PC-9 (cell line): ENCODE data around the gene MYL6. TPM values are rescaled to one million over a fixed set of nuclear protein-coding genes. Genes with fewer than 3 reads are reported as not detected.

Experiments used
- BruUV-seq: library from RNA; stranded (reverse); fragments of 400-500 nt; replicated peaks from 2 replicates; lab custom pipeline; 2021; lab: Mats Ljungman, UMichigan
- CTCF ChIA-PET: fragments of 300-600 bp; sonication (Branson Sonifier 250); formaldehyde crosslinking; loops from one replicate; lab custom pipeline; 2022; ENCODE audit warnings: antibody characterized with exemption; lab: Charles Lee
- POLR2A ChIA-PET: fragments of 300-600 bp; sonication (Branson Sonifier 250); formaldehyde crosslinking; loops from one replicate; lab custom pipeline; 2022; ENCODE audit warnings: antibody characterized with exemption; ENCODE audit not compliant: unreplicated experiment; lab: Charles Lee
- DNase-seq, 2 experiments: peaks; one replicate each; pipeline versions ENCODE4 v3.0.0 to v3.0.0-alpha.2; 2015 to 2022; ENCODE audit warnings: mixed read lengths in 1 of 2
- H2AFZ ChIP-seq: fragments of 200-600 bp; sonication (generic); 2 replicates; pipeline ENCODE4 v1.8.1; 2017; ENCODE audit warnings: antibody characterized with exemption
- H3F3A ChIP-seq: fragments of 200-600 bp; sonication (generic); 2 replicates; pipeline ENCODE4 v1.8.1; 2017; ENCODE audit warnings: antibody characterized with exemption, mild to moderate bottlenecking, low read depth; ENCODE audit not compliant: insufficient read depth
- H3K27ac ChIP-seq: fragments of 200-600 bp; sonication (generic); 2 replicates; pipeline ENCODE4 v1.6.1; 2016; ENCODE audit warnings: mixed run types
- H3K27me3 ChIP-seq: fragments of 200-600 bp; sonication (generic); 2 replicates; pipeline ENCODE4 v1.6.1; 2016; ENCODE audit warnings: low read depth, mixed run types; ENCODE audit not compliant: insufficient read depth
- H3K36me3 ChIP-seq: fragments of 200-600 bp; sonication (generic); 2 replicates; pipeline ENCODE4 v1.6.1; 2016; ENCODE audit warnings: low read depth, mixed run types
- H3K4me1 ChIP-seq: fragments of 200-600 bp; sonication (generic); replicated peaks from 2 replicates; pipeline ENCODE4 v1.6.1; 2016; ENCODE audit warnings: mixed run types; ENCODE audit not compliant: insufficient read depth
- H3K4me2 ChIP-seq: fragments of 200-600 bp; sonication (generic); 2 replicates; pipeline ENCODE4 v1.6.1; 2017; ENCODE audit warnings: mixed run types
- H3K4me3 ChIP-seq: fragments of 200-600 bp; sonication (generic); 2 replicates; pipeline ENCODE4 v1.6.1; 2016; ENCODE audit warnings: mixed run types
- H3K79me2 ChIP-seq: fragments of 200-600 bp; sonication (generic); 2 replicates; pipeline ENCODE4 v1.6.1; 2017; ENCODE audit warnings: low read depth, mixed run types
- H3K9me2 ChIP-seq: fragments of 200-600 bp; sonication (generic); 2 replicates; pipeline ENCODE4 v1.8.1; 2017; ENCODE audit warnings: mild to moderate bottlenecking; ENCODE audit not compliant: insufficient read depth
- H3K9me3 ChIP-seq: fragments of 200-600 bp; sonication (generic); 2 replicates; pipeline ENCODE4 v1.8.1; 2016; ENCODE audit warnings: low read depth; ENCODE audit not compliant: insufficient read depth
- H4K20me1 ChIP-seq: fragments of 200-600 bp; sonication (generic); 2 replicates; pipeline ENCODE4 v1.8.1; 2017; ENCODE audit not compliant: insufficient read depth
- EZH2 ChIP-seq: fragments of 200-600 bp; sonication (generic); IDR thresholded peaks from 2 replicates; pipeline ENCODE4 v1.8.0; 2017; ENCODE audit warnings: antibody characterized with exemption, low read depth
- intact Hi-C: fragments of 100-400 bp; cut with micrococcal nuclease; formaldehyde crosslinking; loops from one replicate; pipeline ENCODE4 v1.10.0; 2022; ENCODE audit not compliant: unreplicated experiment
- total RNA-seq: library from RNA; stranded (reverse); gene quantifications from 2 replicates; pipeline ENCODE4 v1.2.3, GENCODE V29; 2021
- TF ChIP-seq, protein P1 (sequence below): fragments of 200-600 bp; sonication (generic); conservative IDR thresholded peaks from 2 replicates; pipeline ENCODE4 v1.6.1; 2017; ENCODE audit warnings: mixed run types, antibody characterized with exemption, mild to moderate bottlenecking, moderate library complexity

Gene MYL6
- total RNA-seq, 1 experiment from 2014 or later: 666 TPM

- Histone ChIP-seq H4K20me1 (peaks cover 5% of the 10 kb centered on the region; the same call in 1 of the 2 replicates), H3K4me2 (no peak overlapping the region), H3K27me3 (no peaks in the 10 kb centered on the region), H3K9me2 (no peaks in the 10 kb centered on the region), H3K79me2 (no peaks in the 10 kb centered on the region), H3K27ac (no peak overlapping the region), H2AFZ (no peak overlapping the region), H3K9me3 (no peaks in the 10 kb centered on the region), H3F3A (peaks cover 8% of the 10 kb centered on the region; the same call in 1 of the 2 replicates), H3K36me3 (peaks cover 9% of the 10 kb centered on the region; the same call in 1 of the 2 replicates), H3K4me1 (no peaks in the 10 kb centered on the region), H3K4me3 (no peak overlapping the region)
- ChIA-PET POLR2A (no interaction called here), CTCF (no interaction called here)
- BruUV-seq: no TSS peak
- TF ChIP-seq EZH2: no peak
- TF ChIP-seq, protein P1, sequence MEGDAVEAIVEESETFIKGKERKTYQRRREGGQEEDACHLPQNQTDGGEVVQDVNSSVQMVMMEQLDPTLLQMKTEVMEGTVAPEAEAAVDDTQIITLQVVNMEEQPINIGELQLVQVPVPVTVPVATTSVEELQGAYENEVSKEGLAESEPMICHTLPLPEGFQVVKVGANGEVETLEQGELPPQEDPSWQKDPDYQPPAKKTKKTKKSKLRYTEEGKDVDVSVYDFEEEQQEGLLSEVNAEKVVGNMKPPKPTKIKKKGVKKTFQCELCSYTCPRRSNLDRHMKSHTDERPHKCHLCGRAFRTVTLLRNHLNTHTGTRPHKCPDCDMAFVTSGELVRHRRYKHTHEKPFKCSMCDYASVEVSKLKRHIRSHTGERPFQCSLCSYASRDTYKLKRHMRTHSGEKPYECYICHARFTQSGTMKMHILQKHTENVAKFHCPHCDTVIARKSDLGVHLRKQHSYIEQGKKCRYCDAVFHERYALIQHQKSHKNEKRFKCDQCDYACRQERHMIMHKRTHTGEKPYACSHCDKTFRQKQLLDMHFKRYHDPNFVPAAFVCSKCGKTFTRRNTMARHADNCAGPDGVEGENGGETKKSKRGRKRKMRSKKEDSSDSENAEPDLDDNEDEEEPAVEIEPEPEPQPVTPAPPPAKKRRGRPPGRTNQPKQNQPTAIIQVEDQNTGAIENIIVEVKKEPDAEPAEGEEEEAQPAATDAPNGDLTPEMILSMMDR: no peak
- DNase-seq: no peak
- intact Hi-C loops: no loop called here
Observed at GRCh38 chr12:56204275-56204674, 46.1 kb downstream of the MYL6 start.

DNA sequence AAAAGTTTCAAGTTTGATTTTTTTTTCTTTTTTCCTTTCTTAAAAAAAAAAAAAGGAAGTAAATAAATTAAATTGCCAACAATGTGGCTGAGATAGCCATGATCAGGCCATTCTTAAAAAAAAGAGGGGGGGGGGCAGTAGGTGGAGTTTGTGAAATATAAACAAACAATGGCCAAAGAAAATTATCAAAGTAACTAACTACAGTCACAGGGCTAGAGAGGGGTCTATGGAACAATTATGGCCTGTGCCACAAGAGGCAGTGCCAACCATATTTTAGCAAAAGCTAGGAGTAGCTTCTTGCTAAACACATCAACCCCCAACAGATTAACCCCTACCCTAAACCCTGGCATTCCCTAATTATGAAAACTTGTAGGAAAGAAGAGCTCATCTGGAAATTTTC, 47.3 kb downstream of the MYL6 start:
- no peak overlapping the region for H3K4me3 ChIP-seq
- no peaks in the 10 kb centered on the region for H3K27me3 ChIP-seq
- TF ChIP-seq EZH2: no peak
- TF ChIP-seq, protein P1: no peak; the same call in 1 of the 2 replicates
- no peaks in the 10 kb centered on the region for H3K79me2 ChIP-seq
- H3K9me3 ChIP-seq: no peaks in the 10 kb centered on the region
- peaks cover 8% of the 10 kb centered on the region; the same call in 1 of the 2 replicates for H3F3A ChIP-seq
- H3K4me2 ChIP-seq: no peak overlapping the region
- no TSS peak for BruUV-seq
- intact Hi-C loops: no loop called here
- peaks cover 5% of the 10 kb centered on the region; the same call in 1 of the 2 replicates for H4K20me1 ChIP-seq
- no peak overlapping the region for H2AFZ ChIP-seq
- H3K9me2 ChIP-seq: no peaks in the 10 kb centered on the region
- ChIA-PET CTCF (no interaction called here), POLR2A (no interaction called here)
- no peak overlapping the region for H3K27ac ChIP-seq
- H3K36me3 ChIP-seq: peaks cover 9% of the 10 kb centered on the region; the same call in 1 of the 2 replicates
- no peak for DNase-seq
- H3K4me1 ChIP-seq: no peaks in the 10 kb centered on the region

- POLR2A ChIA-PET: interaction anchor here (0.6 to 0.7 kb wide), 2 partner anchors 15 to 129 kb away, joined by 6 read pairs; partner anchors contain the start of gene RNF41
- Histone ChIP-seq H2AFZ (no peak overlapping the region), H3K4me2 (no peak overlapping the region), H3K4me1 (no peaks in the 10 kb centered on the region), H3K4me3 (no peak overlapping the region), H4K20me1 (peaks cover 5% of the 10 kb centered on the region; the same call in 1 of the 2 replicates), H3K9me2 (no peaks in the 10 kb centered on the region), H3K79me2 (no peaks in the 10 kb centered on the region), H3K9me3 (no peaks in the 10 kb centered on the region), H3K27ac (no peak overlapping the region), H3K27me3 (no peaks in the 10 kb centered on the region), H3K36me3 (peaks cover 9% of the 10 kb centered on the region; the same call in 1 of the 2 replicates), H3F3A (peaks cover 8% of the 10 kb centered on the region; the same call in 1 of the 2 replicates)
- no peak for TF ChIP-seq EZH2
- TF ChIP-seq, protein P1: peak; percentile 43; the same call in 1 of the 2 replicates
- CTCF ChIA-PET: interaction anchor here (1.5 kb wide), 1 partner anchor 16 kb away, joined by 7 read pairs; the partner anchor contains the start of gene RNF41
- no TSS peak for BruUV-seq
- DNase-seq: peak in 1 of 2 experiments; percentile 31
- intact Hi-C loops: no loop called here
Observed at GRCh38 chr12:56206452-56207166, 48.5 kb downstream of the MYL6 start.
